Fibroblast of mammary gland (primary cell): Measurements from ENCODE around the gene PHTF1.

ENCODE experiments used
- DNase-seq: peaks from one replicate; pipeline ENCODE4 v3.0.0-alpha.2; 2010; ENCODE audit warnings: low read depth
- H3K4me3 ChIP-seq: 2 replicates; pipeline ENCODE4 v1.5.1; 2011; ENCODE audit warnings: low read depth, mild to moderate bottlenecking, low read length, moderate library complexity; ENCODE audit not compliant: control insufficient read depth
- CTCF ChIP-seq: conservative IDR thresholded peaks from 2 replicates; pipeline ENCODE4 v1.5.1; 2011; ENCODE audit warnings: low read depth, low read length, inconsistent platforms; ENCODE audit not compliant: control insufficient read depth, insufficient read depth

Gene PHTF1

DNA sequence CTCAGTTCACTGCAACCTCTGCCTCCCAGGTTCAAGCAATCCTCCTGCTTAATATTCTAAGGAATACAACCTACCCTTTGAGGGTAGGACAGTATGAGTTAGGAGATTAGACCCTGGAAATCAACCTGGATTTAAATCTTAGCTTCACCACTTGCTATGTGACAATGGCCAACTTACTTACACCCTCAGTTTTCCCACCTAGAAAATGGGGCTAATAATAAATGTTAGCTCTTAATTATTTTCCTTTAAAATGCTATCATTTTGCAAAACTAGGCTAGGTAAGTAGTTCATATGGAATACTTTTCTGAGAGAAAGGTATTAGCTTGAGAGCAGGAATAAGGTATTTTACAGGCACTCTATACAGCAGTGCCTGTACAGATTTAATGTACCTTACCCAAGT is 110.8 kb downstream of the PHTF1 start:
- no peak for DNase-seq
- TF ChIP-seq CTCF: no peak
- no peak overlapping the region for H3K4me3 ChIP-seq

GRCh38 chr1:113647164-113647563 is 112.1 kb downstream of the PHTF1 start:
- DNase-seq: no peak
- no peak for TF ChIP-seq CTCF
- H3K4me3 ChIP-seq: no peak overlapping the region
